Right forelimb (tissue), 1 donor: ENCODE results near the gene IDUA.

ENCODE experiments used
- DNase-seq: peaks from one replicate; pipeline ENCODE4 v3.0.0-alpha.2; 2018

IDUA gene

GRCh38 chr4:1033840-1034551 lies 47.2 kb downstream of the IDUA start:
- DNase-seq, result peak; percentile 89

DNA sequence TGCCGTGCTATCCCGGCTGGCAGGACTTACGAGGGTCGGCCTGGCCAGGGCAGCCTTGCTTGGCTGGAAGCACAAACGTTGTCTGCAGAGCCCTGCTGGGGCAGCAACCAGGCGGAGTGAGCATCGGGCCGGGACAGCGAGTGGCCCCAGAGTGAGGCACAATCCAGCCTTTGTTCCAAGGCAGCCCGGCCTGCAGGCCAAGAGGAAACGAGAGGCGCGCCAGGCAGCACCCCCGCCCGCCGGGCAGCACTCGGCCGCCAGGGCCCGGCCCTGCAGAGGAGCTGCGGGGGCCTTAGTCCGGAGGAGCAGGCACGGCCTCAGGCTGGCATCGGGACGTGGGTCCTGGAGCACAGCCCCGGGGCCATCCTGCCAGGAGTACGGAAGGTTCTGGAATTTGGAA lies 48.7 kb downstream of the IDUA start:
- DNase-seq, result no peak

DNA sequence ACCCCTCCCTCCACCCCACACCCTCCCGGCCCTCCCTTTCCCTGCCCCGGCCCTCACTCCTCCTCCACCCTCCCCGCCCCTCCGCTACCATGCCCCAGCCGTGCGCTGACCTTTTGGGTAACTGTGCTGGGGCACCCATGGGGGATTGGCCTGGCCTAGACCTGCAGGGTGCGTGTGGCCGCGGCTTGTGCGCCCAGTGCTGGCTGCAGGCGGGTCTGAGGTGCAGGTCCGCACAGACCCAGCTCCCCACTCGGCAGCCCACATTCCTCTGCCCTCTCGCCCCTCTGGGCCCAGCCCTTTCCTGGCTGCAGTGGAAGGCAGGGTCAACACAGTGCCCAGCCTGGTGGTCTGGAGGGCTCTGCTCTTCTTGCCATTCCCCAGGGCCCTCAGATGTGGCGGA lies 49.3 kb downstream of the IDUA start:
- DNase-seq, result no peak

DNA sequence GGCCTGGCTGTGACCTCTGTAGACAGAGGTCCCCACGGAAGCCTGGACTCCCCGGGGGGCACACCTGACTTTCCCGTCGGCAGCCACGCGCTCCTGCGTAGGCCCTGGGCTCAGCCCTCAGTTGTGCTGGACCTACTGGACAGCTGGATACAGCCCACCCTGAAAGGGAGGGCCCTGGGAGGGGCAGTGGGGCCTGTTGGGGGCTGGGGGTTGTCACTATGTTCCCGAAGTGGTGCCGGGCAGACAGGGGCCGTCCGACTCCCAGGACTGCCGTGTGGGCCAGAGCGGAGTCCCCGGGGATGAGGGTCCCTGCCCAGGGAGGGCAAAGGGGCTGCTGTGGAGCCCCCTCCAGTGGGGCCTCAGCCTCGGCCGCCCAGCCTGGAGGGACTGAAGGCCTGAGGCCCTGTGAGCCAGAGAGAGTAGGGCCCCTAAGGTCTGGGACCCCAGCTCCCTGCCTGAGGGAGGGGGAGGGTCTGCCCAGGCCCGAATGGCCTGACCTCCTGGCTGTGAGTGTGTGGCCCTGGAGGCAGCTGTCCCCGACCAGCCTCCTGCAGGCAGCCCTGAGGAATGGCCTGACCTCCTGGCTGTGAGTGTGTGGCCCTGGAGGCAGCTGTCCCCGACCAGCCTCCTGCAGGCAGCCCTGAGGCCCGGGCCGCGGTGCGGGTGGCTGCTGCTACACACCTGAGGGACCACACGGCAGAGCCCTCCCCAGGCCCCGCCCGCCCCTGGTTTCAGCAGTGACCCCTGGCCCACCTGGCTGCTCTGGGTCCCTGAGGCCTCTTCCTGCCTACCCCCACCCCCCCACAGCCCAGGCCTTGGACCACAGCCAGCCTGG lies 50.3 kb downstream of the IDUA start:
- no peak for DNase-seq

DNA sequence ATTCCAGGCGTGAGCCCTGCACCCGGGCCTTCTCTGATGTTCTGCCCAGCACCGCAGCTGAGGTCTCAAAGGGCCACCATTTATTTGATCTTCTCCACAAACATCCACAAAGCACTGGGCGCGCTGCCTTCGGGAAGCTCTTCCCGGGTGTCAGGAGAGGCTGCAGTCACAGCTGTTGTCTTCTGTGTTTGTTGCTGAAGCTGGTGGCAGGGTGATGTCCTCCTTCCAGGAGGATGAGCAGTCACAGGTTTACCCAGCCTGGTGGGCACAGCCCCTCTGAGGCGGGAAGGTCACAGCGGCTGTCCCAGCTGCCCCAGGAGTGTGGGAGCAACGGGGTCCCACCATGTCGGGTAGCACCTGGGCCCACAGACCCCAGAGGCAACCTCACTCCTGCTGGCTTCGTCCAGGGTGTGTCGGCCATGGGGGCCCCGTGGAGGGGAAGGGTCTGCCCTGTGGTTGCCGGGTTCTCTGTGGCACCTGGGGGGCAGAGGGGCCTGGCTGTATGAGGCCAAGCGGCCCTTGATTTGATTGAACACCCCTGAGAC lies 52.2 kb downstream of the IDUA start:
- no peak for DNase-seq

- DNase-seq, result peak; percentile 81
These were observed 52.9 kb downstream of the IDUA start for GRCh38 chr4:1039493-1040343.

- DNase-seq, result no peak
These were observed 53.7 kb downstream of the IDUA start for GRCh38 chr4:1040344-1041146.

DNA sequence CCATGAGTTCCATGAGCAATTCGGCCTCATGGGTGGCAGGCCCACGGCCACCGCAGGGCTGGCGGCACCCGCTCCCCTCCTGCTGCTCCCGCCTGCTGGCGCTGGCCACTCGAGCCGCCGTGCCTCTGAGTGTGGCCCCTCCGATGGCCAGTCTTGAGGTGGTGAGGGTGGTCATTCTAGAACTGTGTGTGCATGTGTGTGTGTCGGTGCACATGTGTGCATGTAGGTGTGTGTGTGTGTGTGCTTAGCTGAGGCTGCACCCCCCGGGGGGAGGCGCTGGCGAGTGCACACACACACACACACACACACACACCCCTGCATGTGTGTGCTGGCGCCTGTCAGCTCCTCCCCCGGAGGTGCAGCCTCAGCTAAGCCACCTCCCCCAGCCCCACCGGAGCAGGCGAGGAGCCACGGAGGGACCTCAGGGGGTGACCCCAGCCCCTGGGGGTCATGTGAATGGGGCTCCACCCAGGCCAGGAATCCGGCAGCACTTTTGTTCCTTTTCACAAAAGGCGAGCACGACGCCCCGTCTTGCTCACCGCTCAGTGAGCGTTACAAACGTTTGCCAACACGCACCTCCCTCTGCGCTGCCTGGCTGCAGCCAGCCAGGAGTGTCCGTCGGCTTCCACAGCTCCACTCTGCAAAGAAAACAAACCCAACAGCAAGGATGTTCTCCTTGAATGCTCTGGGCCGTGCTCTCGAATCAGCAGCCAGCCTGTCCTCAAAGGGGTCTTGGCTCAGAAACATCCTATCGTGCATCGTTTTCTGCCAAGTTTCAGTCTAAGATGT lies 54.5 kb downstream of the IDUA start:
- no peak for DNase-seq

DNA sequence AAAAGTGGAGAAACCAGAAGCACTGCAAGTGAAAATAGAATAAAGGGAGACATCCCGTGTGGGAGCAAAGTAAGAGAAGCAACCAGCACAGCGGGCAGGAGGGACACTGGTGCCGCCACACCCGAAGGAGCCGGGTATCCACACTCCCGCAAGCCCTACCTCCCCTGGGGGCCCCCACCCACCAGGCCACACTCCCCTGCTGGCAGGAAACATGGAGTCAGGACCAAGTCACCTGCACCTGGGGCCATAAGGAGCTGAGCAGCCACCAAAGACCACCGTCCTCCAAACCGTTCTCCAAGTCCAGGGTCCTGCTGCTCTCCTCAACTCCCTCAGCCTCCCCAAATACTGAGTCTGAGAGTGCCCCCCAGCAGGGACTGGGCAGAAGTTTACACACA lies 55.1 kb downstream of the IDUA start:
- no peak for DNase-seq

- no peak for DNase-seq
These were observed 55.7 kb downstream of the IDUA start for GRCh38 chr4:1042352-1043055.

DNA sequence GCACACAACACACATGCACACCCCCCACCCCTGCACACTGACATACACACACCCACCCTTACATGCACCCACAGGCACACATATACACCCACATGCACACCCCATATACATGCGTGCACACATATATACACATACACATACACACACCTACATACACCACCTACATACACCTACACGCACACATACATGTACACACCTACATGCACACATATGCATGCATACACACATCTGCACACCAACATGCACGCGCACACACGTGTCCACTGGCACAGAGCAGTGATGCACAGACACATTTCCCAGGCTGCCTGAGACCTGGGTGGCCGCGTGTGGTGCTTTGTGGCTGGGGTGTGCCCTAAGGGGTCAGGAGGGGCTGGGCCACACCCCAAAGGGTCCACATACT lies 56.3 kb downstream of the IDUA start:
- no peak for DNase-seq

DNA sequence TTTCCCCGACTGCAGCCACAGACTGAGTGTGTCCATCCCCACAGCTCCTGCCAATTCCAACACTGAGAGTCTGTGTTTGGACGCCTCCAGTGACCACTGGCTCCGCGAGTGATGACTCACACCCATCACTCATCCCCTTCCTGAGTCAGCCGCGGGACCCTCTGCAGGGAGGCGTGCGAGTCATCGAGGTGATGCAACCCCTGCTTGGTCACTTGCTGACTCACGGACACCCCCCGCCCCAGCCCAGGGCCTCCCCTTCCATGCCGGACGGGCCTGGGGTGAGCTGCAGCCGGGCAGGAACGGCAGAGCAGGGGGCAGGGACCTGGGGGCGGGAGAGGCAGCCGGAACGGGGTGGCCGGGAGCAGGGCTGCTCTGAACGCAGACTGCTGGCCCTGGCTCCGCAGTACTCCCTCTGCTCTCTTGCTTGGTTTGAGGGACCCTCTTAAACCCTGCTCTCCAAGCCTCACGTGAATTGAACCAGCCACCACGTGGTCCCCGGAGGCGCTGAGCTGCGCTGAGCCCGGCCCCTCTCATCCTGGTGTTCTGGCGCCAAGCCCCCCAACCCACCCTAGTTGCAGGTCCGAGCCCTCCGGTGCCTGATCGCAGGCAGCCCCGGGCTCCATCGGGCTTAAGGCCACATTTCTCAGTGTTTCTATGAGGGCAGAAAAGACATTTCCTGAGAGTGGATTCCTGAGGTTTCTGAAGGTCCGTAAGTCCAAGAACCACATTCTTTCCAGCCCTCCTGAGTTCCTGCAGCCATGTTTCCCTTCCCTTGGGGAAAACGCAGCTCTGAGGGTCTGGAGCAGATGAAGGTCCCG lies 57.0 kb downstream of the IDUA start:
- peak; percentile 83 for DNase-seq

DNA sequence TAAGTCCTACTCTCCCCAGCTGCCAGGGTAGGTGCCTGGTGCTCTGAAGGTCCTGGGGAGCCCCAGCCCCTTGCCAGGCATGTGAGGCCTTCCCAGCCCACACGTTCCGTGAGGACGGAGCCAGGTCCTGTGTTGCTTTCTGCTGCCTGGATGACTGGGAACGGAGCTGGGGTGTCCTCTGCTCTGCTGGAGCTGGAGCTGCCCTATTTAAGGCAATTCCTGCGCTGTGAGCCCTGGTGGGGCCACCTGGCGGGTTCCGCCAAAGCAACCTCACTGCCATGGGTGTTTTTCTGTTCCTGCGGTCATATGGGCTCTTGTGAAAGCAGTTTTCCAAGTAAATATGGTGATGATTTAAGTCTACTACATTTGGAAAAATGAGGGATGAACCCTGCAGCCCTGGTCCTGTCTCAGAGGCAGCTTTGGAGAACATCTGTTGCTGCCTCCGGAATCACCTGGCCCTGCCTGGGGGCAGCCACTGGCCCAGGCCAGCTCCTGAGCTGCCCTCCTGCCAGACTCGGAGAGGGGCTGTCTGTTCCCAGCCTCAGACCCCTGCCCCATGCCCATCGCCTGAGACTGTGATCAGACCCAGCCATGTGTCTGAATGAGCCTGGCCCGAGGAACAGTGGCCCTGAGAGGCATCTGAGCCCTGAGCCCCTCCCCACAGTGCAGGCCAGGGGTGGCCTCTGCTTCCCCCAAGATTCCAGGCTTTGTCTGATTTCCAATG lies 57.8 kb downstream of the IDUA start:
- peak; percentile 54 for DNase-seq

GRCh38 chr4:1045193-1045594 lies 58.4 kb downstream of the IDUA start:
- peak; percentile 39 for DNase-seq

- DNase-seq, result peak; percentile 42
These were observed 58.9 kb downstream of the IDUA start for GRCh38 chr4:1045595-1046201.

- peak; percentile 93 for DNase-seq
These were observed 59.8 kb downstream of the IDUA start for GRCh38 chr4:1046581-1047011.

GRCh38 chr4:1047106-1047975 lies 60.5 kb downstream of the IDUA start:
- DNase-seq, result peak; percentile 43
